DMS114 treated with DMSO at 0.1 percent for 48 hours (cell line): Measurements from ENCODE around the gene C13orf46.

Experiments used
- DNase-seq: peaks from one replicate; lab custom pipeline; 2025; ENCODE audit not compliant: unreplicated experiment; lab: John Stamatoyannopoulos, UW

Gene C13orf46

DNA sequence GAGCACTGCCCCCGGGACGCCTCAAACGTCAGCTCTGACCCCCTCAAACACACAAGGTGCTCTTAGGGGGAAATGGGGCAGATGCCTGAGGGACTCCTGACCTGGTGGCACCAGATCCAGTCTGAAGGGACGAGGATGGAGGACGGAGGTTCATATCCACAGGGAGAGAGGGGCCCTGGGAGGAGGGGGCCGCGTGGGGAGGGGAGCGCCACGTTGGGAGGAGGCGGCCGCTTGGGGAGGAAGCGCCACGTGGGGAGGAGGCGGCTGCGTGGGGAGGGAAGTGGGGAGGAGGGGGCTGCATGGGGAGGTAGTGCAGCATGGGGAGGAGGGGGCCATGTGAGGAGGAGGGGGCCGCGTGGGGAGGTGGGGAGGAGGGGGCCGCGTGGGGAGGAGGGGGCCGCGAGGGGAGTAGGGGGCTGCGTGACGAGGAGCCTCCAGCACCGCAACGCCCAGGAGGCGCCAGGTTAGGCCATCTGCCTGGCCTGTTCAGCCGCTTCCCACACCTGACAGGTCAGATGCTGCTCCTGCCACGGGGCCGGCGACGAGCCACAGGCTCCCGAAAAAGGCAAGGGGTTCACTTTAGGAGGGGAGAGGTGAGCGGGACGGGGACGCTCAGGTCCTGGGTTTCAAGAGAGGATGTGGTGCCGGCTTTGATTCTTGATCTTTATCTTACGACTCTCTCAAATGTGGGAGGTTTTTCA, 36.7 kb upstream of the C13orf46 start:
- no peak for DNase-seq

DNA sequence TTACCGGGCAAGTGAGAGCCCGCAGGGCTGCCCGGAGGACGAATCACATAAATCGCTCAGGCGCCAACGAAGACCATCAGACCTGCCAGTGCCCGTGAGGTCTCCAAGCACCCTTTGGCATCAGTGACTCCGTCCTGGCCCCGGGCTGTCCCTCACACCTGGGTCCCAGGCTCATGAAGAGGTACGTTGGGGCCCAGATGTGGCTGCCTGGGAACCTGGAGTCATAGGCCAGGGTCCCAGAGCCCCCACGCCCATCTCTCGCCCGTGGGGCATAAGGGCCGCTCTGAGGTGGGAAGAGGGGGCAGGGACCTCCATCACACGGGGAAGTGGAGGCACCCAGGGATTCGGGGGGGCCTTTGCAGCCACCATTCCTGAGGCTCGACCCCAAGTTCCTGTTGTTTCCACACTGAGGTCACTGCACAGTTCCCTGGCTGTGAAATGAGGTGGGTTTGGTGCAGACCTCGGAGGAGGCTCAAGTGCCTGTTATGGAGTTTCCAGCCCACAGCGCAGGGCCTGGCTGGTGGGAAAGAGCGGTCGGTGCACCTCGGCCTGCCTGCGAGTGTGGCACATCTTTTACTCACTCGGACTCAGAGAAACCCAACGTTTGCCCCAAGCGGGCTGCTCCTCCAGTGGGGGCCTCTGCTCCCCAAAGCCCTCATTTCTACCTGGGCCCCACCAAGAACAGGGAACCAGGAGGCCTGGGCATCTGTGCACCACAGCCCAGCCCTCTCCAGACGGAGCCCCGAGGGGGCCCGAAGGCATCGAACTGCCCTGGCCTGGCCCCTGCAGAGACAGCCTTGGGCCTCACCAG, 35.9 kb upstream of the C13orf46 start:
- no peak for DNase-seq

DNA sequence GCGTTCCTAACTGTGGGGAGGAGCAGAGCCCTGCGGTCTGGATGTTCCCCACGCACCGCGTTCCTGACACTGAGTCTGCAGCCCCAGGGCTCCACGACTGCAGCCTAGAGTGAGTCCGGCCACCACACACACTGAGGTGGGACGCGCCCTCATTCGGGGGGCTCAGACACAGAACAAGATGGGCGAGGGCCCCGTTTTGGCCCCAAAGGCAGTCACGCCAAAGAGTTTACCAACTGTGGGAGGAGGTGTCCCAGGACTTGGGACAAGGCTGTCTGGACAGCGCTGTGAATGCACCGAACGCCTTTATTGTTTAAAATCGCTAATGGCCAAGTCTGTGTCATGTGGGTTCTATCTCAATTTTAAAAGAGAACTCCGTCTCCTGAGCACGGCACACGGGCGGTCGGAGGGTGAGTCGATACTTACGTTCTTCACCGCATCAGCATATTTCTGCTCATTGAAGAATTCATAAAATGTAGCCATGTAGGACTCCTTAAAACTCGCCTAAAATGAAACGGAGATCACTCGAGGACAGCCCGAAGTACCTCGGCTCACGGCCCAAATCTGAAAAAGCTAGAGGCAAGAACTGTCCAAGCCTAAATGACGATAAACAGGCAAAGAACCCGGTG, 35.2 kb upstream of the C13orf46 start:
- no peak for DNase-seq

DNA sequence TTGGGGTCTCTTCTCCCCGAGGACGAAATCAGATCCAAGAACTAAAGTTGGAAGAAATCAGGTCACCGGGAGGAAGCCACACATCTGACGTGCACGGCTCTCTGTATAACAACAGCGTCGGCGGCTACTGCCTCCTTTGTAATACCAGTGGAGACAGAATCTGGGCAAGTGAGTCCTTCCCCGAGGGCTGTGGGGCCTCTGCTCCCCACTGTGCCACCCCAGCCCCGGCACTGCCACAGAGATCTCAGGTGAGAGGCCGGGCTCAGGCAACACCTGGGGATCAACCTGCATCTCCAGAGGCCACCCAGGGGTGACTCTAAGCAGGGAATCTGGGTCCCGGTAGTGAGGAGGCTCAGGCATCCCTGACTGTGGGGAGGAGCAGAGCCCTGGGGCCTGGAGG, 33.7 kb upstream of the C13orf46 start:
- DNase-seq = no peak

DNA sequence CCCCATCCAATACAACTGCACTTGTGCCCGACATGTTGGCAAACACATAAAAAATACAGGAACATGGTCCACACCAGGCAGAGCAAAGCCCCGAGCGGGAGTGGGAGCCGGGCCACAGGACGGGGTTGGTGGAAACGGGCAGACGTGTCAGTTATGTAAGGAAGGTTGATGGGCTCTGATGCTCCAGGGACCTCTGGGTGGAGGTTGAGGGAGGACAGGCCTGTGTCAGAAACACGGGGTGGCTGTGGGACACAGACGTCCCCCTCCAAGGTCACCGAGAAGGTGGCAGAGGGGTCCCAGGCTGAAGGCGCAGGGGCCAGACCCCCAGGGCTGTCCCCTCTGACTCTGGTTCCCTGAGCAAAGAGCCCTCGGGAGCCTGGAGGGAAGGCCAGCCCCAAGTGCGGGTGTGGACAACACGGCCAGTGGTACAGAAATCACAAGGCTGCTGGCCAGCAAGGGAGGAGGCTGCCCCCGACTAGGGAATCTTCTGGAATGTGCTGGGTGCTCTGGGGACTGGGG, 31.4 kb upstream of the C13orf46 start:
- no peak for DNase-seq

DNA sequence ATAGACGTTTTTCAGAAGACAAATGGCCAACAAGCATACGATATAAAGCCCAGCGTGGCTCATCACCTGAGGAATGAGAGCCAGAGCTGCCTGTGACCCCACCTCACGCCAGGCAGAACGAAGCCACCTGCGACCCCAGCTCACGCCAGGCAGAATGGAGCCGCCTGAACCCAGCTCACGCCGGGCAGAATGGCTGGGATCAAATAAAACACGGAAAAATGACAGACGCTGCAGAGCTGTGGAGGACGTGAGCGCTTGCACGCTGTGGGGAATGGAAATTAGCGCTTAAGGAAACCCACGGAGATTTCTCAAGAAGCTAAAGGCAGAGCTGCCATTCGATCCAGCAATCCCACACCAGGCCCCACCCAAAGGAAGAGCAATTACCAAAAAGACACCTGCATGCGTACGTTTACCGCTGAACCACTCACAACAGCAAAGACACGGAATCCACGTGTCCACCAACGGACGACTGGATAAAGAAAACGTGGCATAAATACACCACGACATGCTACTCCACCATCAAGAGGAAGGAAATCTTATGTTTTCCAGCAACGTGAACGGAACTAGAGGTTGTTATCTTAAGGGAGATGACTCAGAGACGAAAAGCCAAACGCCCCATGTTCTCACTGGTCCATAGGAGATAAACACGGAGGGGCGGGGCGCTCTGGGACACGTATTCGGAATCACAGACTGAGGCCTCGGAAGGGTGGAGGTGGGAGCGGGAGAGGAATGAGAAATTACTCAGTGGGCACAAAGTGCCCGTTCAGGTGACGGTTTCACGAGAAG, 30.7 kb upstream of the C13orf46 start:
- no peak for DNase-seq

DNA sequence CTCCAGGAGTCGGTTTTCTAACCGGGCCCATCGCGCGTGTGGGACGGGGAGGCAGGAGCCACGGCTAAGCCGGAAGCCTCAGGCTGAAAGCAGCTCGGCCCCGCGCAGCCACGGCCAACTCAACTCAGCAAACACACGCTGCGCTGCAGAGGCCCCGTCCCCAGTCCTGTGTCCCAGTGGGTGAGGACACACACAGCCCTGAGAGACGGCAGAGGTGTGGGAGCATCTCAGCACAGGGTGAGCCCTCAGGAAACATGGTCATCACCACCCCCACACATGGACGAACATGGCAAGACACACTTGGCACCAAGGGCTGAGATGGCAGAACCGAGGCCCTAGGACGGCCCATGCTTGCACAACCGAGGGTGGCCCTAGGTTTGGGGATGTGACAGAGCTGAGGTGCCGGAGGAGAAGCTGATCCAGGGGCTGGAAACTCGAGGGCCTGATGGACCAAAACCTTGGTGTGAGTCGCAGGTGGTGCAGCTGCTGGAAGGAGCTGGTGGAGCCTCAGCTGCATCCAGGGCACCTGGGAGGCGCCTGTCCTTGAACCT, 29.0 kb upstream of the C13orf46 start:
- no peak for DNase-seq

DNA sequence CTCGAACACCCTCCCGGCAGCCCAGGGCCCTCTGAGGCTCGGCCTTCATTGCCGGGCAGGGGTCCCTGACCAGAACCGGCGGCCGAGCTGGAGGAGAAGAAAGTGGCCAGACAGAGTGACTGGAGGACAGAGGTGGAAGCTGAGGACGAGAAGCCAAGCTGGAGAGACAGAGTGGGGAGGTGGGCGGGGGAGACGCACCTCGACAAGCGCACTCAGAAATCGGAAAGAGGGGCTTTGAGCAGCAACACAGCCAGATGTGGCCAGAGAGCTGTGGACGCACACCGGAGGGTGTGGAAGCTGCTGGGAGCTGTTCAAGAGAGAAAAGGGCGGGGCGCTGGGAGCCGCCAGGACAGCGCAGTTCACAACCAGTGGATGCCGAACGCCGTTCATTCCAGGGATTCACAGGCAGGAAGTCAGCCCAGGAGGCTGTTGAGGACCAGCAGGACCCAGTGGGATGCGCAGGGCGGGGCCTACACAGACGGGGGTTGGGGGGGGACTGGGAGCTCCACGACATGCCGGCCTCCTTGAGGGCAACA, 28.2 kb upstream of the C13orf46 start:
- DNase-seq = no peak

DNA sequence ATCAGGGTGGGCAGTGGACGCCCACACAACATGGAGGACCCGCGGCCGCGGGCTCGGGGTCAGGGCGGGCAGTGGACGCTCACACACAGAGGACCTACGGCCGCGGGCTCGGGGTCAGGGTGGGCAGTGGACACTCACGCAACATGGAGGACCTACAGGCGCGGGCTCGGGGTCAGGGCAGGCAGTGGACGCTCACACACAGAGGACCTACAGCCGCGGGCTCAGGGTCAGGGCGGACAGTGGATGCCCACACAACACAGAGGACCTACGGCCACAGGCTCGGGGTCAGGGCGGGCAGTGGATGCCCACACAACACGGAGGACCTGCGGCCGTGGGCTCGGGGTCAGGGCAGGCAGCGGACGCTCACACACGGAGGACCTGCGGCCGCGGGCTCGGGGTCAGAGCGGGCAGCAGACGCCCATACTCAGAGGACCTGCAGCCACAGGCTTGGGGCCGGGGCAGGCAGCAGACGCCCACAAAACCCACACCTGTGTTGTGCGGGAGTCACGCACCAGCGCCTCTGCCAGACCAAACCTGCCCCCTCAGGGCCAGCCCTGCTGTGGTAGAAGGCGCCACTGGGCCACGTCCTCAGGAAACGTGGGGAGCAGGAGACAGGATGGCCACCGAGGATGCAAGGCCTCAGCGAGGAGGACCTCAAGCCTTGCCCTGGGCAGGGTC, 27.6 kb upstream of the C13orf46 start:
- no peak for DNase-seq

DNA sequence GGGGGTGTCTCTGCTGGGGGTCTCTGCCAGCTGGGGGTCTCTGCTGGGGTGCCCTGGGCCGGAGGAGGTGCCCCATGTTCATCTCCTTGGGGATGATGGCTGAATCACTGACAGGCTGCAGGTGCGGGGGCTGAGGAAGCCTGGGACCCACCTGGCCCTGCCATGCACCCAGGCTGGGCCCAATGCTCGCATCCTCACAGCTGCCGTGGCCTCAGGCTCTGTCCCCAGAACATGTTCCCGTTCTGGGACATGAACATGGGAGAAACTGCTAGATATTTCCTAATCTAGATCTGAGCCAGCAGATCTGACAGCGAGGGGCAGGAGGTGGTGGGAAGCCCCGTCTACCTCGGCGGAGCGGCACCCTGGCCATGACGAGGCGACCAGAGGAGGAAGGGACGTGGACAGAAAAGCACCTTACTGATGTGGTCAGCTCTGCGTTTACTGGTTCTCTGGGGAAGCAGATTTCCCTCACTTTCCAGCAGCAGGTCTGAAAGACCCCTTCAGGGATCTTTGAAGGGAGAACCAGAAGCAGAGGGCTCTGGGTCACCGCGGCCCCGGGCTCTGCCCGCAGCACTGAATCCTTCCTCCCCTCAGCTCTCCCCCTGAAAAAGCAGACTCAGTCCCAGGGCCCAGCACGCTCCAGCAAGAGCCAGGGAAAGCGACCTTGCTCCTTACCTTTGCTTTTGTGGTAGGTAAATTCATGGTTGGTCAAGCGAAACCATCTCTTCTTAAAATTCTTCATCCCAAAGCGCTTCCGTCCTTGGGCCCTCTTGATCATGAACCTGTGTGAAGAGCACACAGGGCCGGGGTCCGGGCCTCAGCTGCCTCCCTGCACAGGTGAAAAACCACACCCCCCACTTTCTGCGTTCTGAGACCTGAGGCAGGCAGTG, 26.5 kb upstream of the C13orf46 start:
- DNase-seq = no peak

DNA sequence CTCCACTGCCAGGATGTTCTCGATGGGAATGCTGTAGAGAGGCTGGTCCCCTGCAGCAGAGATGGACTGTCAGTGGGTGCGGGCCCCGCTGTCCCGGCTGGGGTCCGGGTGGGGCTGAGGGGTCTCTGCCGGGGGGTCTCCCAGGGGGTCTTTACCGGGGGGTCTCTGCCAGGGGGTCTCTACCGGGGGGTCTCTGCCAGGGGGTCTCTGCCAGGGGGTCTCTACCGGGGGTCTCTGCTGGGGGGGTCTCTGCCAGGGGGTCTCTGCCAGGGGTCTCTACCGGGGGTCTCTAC, 25.7 kb upstream of the C13orf46 start:
- DNase-seq = no peak

DNA sequence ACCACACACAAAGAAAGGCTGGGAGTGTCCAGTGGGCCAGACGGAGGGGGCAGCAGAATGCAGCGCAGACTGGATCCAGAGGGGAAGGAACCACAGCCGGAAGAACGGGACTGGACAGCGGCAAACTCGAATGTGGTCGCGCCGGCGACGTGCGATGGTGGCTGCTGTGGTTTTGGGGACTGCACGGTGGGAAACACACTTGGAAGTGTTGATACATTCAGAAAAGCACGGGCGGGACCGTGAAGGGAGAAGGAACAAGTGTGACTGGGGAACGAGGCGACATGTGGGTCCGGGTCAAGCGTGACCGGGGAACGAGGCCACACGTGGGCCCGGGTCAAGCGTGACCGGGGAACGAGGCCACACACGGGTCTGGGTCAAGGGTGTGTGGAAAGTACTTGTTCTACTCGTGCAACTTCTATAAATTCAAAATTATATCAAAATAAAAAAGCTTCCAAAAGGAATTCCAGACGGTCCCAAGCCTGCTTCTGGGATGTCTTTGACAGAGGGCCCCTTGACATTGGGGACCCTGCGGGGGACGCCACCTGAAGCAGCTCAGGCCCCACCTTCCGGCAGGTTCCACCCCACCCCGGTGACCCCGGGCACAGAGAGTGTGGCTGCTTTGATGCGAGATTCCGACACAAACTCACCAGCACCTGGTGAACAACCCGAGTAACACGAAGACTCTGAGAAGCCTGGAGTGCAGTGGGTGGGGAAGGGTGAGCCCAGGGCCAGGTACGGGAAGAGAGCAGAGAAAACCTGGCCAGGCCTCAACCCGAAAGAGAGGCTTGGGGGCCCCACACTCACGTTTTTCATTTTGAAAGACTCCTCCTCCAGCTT, 25.1 kb upstream of the C13orf46 start:
- no peak for DNase-seq

DNA sequence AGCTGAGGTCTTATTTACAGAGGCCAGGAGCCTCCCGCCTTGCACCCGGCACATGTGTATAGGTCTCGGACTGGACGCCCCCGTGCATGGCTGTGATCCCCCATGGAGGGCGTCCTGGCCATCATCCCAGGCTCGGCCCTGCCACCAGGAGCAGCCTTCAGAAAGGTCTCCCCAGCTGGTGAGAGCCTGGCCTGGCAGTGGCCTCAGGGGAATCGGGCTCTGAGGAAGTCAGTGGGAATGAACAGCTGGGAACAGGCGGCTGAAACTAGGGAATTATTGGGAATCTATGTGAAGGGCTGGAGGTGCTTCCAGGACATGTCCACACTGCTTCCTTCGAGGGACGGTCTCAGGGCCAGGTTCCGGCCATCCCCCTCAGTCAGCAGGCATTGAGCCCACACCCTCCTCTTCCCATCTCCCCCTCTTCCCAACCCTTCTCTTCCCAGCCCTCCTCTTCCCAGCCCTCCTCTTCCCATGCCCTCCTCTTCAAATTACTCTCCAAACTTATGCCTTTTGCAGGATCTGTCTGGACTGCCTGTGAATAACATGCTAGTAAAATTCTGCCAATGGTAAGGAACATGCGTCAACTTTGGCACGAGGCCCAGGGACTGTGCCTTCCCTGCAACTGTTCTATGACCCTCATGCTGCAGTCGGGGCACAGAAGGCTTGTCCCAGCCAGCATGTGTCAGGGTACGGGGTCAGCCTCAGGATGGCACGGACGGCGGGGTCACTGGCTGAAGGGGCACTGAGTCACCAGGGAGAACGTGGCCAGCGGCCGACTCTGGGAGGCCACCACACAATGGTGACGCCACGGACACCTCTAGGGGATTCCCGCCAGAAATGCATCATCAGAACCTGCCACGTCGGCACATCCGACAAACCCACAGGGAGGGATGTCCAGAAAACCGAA, 24.2 kb upstream of the C13orf46 start:
- no peak for DNase-seq

DNA sequence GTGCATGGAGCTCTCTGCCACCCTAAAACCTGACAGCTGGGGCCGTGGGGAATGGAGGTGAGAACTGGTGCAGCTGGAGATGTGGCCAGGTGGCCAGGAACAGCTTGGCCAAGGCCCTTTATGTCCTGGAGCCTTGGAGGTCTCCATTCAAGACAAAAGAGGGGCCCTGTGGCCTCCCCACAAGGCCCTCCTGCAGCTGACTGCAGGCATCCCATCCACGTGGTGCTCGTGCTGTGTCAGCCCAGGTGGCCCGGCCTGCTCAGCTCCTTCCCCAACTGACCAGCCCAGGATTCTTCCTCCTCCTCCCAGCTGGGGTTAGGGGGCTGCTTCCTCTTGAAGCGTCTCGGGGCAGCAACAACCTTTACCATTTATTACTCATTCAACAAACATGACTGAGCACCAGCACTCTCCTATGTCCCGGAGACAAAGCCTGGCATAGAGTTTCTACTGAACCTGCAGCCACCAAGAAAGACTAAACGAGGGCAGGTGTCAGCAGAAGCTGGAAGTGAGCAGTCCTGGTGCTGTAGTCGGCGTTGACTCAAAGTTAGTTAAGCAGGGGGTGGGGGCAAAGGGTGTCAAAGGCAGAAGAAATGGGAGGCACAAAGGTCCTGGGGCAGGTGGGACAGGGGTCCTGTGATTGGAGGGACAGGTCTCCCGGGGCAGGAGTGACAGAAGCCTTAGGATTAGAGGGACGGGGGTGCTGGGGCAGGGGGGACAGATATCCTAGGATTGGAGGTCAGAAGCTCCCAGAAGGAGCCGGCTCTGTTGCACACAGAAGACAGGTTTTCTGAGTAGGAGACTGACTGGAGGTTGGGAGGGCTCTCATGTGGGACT, 23.3 kb upstream of the C13orf46 start:
- DNase-seq = no peak

DNA sequence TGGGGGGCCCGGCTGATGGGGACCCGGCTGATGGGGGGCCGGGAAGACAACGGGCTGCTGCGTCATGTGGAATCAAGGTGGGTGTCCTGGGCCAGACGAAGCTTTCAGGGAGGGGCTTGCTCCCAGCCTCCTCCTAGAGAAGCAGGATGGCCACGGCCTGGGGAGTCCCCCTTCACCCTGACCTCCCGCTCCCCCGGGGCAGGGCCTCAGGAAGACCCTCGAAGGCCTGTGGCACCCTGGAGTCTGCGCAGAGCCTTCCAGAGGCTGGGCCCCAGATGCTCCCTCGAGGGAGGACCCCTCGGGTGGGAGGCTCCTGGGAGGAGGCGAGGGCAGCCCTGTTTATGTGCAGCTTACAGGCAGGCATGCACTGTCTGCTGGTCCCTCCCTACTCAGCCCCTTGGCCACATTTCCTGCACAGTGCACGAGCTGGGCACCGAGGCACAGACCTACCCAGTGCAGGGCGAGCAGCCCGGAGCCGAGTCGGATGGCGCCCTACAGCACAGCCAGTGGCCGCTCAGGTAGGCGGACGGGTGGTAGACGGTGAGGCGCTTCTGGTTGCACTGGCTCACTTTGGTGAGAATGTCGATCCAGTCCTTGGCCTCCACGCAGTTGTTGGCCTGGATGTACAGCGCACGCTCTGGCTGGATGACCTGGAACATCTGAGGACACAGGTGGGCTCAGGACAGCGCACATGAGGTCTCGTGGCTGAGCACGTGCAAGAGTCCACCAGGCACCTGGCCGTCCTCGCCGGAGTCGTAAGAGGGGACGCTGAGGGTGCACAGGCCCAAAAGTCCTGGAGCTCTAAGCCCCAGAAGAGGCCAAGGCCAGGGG, 22.4 kb upstream of the C13orf46 start:
- DNase-seq = no peak
